Stomach smooth muscle (tissue), 2 donors: ENCODE data around the gene TNFAIP8L1.
"Not testable (repeated sequence)": the region's sequence is repeated elsewhere in the genome, so short reads cannot be mapped to it uniquely, and the experiment has no call there.

Source experiments
- H3K27ac ChIP-seq: one replicate; pipeline ENCODE4 v1.7.0; 2013; ENCODE audit warnings: mild to moderate bottlenecking, low read length, inconsistent platforms
- H3K27me3 ChIP-seq, 2 donors: one replicate each; pipeline ENCODE4 v1.7.0; 2013; ENCODE audit warnings: low read length in 2 of 2; ENCODE audit not compliant: insufficient read depth in 2 of 2, control insufficient read depth in 1 of 2
- H3K36me3 ChIP-seq, 2 donors: one replicate each; pipeline ENCODE4 v1.7.0; 2013; ENCODE audit warnings: low read length in 2 of 2; ENCODE audit not compliant: control insufficient read depth in 2 of 2, insufficient read depth in 2 of 2
- H3K4me1 ChIP-seq: one replicate; pipeline ENCODE4 v1.7.0; 2013; ENCODE audit warnings: low read length; ENCODE audit not compliant: control insufficient read depth, insufficient read depth
- H3K4me3 ChIP-seq, 2 donors: one replicate each; pipeline ENCODE4 v1.7.0; 2013; ENCODE audit warnings: low read length in 2 of 2
- H3K9ac ChIP-seq, 2 donors: one replicate each; pipeline ENCODE4 v1.7.0; 2013; ENCODE audit warnings: low read length in 2 of 2, mild to moderate bottlenecking in 1 of 2
- H3K9me3 ChIP-seq, 2 donors: one replicate each; pipeline ENCODE4 v1.7.0; 2013; ENCODE audit warnings: low read length in 2 of 2; ENCODE audit not compliant: control insufficient read depth in 2 of 2
- donor health status: healthy.
- donor health status: Pancreatic carcinoma.

The TNFAIP8L1 gene

DNA sequence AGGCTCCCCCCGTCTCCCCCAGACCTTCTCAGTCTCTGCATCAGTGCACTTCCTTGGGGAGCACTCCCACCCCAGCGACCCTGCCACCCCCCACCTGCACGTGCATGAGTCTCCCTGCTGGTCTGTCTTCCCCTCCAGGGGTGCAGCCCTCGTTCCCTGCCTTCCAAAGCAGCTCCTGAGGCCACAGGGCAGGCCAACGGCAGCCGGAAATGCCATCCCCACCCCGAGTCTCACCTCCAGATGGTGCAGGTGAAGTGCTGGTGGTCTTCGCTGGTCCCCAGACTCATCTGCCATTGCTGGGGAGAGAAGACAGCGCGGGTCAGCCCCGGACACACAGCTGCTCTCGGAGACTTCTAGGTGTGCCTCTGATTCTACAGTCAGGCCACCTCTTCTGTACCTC is 25.3 kb downstream of the TNFAIP8L1 start:
- no peaks in the 10 kb centered on the region for H3K9me3 ChIP-seq
- H3K27ac ChIP-seq: no peak overlapping the region
- peaks cover 24 to 36% of the 10 kb centered on the region in 2 donors for H3K36me3 ChIP-seq
- no peak overlapping the region for H3K9ac ChIP-seq
- H3K27me3 ChIP-seq: no peaks in the 10 kb centered on the region
- H3K4me3 ChIP-seq: no peak overlapping the region
- peaks cover 24% of the 10 kb centered on the region for H3K4me1 ChIP-seq

GRCh38 chr19:4669723-4670480 is 30.6 kb downstream of the TNFAIP8L1 start, which contains the start of gene MYDGF:
TSS of gene MYDGF (minus strand) at chr19:4670342. CDS start at chr19:4670334, 8 bp downstream.
- Histone ChIP-seq H3K27me3 (no peaks in the 10 kb centered on the region), H3K27ac (peak within 1 kb of the TSS; percentile 41), H3K9ac (peak within 1 kb of the TSS; percentile 78 to 88), H3K36me3 (peaks cover 11 to 18% of the 10 kb centered on the region in 2 donors), H3K9me3 (no peaks in the 10 kb centered on the region), H3K4me1 (peaks cover 20% of the 10 kb centered on the region), H3K4me3 (peak within 1 kb of the TSS; percentile 89 to 93)

- Histone ChIP-seq H3K4me1 (peaks cover 20% of the 10 kb centered on the region), H3K27ac (peak overlapping the region; percentile 41)
Measured at GRCh38 chr19:4671185-4671851, 32.0 kb downstream of the TNFAIP8L1 start.

GRCh38 chr19:4673216-4673615 is 33.9 kb downstream of the TNFAIP8L1 start:
- Histone ChIP-seq H3K27me3 (no peaks in the 10 kb centered on the region), H3K4me3 (no peak overlapping the region), H3K9me3 (no peaks in the 10 kb centered on the region), H3K36me3 (peaks cover 4 to 11% of the 10 kb centered on the region in 2 donors), H3K9ac (no peak overlapping the region), H3K27ac (no peak overlapping the region), H3K4me1 (peaks cover 18% of the 10 kb centered on the region)

More at GRCh38 chr19:4671185-4671851, 32.0 kb downstream of the TNFAIP8L1 start:
- Histone ChIP-seq H3K36me3 (peaks cover 10 to 14% of the 10 kb centered on the region in 2 donors), H3K4me3 (no peak overlapping the region), H3K27me3 (no peaks in the 10 kb centered on the region), H3K9ac (no peak overlapping the region), H3K9me3 (no peaks in the 10 kb centered on the region)

- no peak overlapping the region for H3K4me3 ChIP-seq
- H3K9ac ChIP-seq: no peak overlapping the region
- peaks cover 14% of the 10 kb centered on the region for H3K4me1 ChIP-seq
- H3K9me3 ChIP-seq: no peaks in the 10 kb centered on the region
- H3K27me3 ChIP-seq: no peaks in the 10 kb centered on the region
- H3K27ac ChIP-seq: no peak overlapping the region
- peaks cover 0 to 7% of the 10 kb centered on the region in 2 donors for H3K36me3 ChIP-seq
Measured at GRCh38 chr19:4673726-4674125, 34.4 kb downstream of the TNFAIP8L1 start.

GRCh38 chr19:4675346-4675745 is 36.0 kb downstream of the TNFAIP8L1 start:
- peaks cover 3% of the 10 kb centered on the region for H3K4me1 ChIP-seq
- H3K9me3 ChIP-seq: no peaks in the 10 kb centered on the region
- peaks cover 0 to 12% of the 10 kb centered on the region in 2 donors for H3K36me3 ChIP-seq
- H3K27ac ChIP-seq: no peak overlapping the region
- H3K9ac ChIP-seq: no peak overlapping the region
- no peaks in the 10 kb centered on the region for H3K27me3 ChIP-seq
- no peak overlapping the region for H3K4me3 ChIP-seq

DNA sequence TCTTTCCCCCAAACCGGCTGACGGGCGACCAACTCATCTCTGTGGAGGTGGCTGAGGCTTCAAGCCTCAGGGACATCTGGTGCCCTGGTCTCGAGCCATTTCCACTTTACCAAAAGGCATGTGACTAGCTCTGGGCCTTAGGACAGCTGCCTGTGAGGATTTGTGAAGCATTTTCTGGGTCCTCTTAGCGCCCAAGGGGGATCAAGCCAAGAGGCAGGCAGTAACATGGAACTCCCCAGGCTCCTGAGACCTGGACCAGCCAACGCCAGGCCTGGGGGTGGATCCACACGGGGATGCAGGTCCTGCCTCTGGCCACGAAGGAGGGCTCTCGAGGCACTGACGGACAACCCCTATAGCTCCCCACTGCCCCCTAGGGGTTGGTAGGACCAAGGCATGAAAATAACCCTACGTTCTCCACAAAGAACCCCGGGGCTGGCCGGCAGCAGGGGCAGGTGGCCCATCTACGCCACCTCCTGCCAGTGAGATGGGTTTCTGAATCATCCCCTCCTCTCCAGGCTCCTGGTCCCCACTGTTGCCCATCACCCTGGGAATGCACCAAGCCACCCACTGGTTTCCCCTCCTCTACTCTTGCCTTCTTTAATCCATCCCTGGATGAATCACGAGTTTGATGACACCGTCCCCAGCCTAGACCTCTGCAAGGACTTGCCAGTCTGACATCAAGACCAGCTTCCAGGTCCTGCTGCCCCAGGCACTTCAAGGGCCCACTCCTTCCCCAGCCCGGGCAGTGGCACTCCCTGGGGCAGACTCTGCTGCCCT is 37.8 kb downstream of the TNFAIP8L1 start:
- Histone ChIP-seq H3K4me1 (no peaks in the 10 kb centered on the region), H3K27me3 (no peaks in the 10 kb centered on the region), H3K27ac (no peak overlapping the region), H3K36me3 (peaks cover 0 to 12% of the 10 kb centered on the region in 2 donors), H3K9me3 (no peaks in the 10 kb centered on the region), H3K4me3 (no peak overlapping the region), H3K9ac (no peak overlapping the region)

DNA sequence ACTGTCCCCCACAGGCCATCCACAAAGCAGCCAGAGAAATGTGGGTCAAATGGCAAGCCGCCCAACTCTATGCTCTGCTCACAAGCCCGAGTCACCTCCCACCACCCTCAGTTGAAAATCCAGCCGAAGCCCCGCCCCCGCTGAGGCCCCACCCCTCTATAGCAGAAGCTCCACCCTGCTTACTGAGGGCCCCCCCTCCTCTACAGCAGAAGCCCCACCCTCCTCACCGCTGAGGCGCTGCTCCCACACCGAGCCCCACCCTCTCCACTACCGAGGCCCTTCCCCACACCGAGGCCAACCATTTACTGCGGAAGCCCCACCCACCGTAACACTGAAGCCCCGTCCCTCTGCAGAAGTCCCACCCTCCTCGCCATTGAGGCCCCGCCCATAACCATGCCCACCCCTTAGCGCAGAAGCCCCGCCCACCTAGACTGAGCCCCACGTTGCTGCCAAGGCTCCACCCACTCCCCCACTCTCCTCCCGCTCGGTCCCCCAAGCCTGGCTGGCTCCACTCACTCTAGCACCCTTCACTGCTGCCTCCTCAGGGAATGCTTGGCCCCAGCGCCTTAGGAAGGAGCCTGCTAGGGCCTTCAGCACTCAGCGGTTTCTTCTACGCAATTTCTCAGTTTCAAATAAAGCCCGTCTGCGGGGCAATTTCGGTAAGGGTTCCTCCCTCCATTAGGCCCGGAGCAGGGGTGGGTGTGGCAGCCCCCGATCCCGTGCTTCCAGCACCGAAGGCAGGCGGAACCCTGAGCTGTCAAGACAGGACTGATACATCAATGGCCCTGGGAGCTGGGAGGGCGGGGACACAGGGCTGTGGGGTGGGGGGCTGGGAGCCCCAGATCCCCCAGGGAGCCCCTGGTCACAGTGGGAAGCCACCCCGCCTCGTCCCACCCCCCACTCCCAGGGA is 39.8 kb downstream of the TNFAIP8L1 start:
- Histone ChIP-seq H3K9ac (no peak overlapping the region), H3K9me3 (no peaks in the 10 kb centered on the region), H3K4me3 (no peak overlapping the region), H3K27ac (no peak overlapping the region), H3K4me1 (no peaks in the 10 kb centered on the region), H3K36me3 (peaks cover 4 to 25% of the 10 kb centered on the region in 2 donors), H3K27me3 (no peaks in the 10 kb centered on the region)

DNA sequence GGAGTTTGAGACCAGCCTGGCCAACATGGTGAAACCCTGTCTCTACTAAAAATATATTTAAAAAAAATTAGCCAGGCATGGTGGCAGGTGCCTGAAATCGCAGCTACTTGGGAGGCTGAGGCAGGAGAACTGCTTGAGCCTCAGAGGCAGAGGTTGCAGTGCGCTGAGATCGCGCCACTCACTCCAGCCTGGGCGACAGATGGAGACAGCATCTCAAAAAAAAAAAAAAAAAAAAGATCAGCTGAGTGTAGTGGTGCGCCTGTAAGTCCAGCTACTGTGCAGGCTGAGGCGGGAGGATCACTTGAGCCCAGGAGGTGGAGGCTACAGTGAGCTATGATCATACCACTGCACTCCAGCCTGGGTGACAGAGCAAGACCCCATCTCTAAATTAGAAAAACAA is 40.7 kb downstream of the TNFAIP8L1 start:
- H3K9ac ChIP-seq, H3K4me3 ChIP-seq, H3K4me1 ChIP-seq, H3K27ac ChIP-seq, H3K9me3 ChIP-seq, H3K27me3 ChIP-seq: not testable (repeated sequence)
- H3K36me3 ChIP-seq: peaks cover 5 to 26% of the 10 kb centered on the region in 2 donors
